Testis (tissue), 2 donors: Measurements from ENCODE around the gene CNGA3.

Source experiments
- POLR2A ChIP-seq: fragments of 450-650 bp; IDR thresholded peaks from one replicate; pipeline ENCODE4 v1.6.1; 2017; ENCODE audit warnings: antibody characterized with exemption, mild to moderate bottlenecking, moderate library complexity
- TF ChIP-seq, protein P1 (sequence below), 3 experiments: fragments of 450-650 bp in 2 of 3; fragments of 200-600 bp in 1 of 3; sonication (generic) in 1 of 3; IDR thresholded peaks; one replicate each; pipeline ENCODE4 v1.5.1; 2016 to 2019; ENCODE audit warnings: antibody characterized with exemption in 3 of 3, mild to moderate bottlenecking in 2 of 3, moderate library complexity in 1 of 3

DNA sequence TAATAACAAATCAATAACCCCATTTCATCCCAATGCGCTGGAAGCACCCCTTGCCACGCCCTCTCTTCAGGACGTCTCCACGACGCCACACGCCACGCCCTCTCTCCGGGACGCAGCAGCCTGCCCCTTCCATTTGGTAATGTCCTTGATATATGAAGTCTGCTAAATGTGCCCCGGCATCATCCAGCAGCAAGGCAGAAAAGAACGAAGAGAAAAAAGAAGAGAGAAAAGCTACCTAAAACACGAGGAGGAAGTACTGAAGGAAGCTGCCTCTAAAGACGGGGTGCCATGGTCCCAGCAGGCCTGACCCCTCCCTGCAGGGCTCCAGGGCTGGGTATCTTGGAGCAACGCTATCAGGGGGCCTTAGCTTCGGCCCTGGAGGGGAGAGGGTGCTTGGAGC is 41.8 kb downstream of the CNGA3 start:
- TF ChIP-seq POLR2A, result no peak
- TF ChIP-seq, protein P1, sequence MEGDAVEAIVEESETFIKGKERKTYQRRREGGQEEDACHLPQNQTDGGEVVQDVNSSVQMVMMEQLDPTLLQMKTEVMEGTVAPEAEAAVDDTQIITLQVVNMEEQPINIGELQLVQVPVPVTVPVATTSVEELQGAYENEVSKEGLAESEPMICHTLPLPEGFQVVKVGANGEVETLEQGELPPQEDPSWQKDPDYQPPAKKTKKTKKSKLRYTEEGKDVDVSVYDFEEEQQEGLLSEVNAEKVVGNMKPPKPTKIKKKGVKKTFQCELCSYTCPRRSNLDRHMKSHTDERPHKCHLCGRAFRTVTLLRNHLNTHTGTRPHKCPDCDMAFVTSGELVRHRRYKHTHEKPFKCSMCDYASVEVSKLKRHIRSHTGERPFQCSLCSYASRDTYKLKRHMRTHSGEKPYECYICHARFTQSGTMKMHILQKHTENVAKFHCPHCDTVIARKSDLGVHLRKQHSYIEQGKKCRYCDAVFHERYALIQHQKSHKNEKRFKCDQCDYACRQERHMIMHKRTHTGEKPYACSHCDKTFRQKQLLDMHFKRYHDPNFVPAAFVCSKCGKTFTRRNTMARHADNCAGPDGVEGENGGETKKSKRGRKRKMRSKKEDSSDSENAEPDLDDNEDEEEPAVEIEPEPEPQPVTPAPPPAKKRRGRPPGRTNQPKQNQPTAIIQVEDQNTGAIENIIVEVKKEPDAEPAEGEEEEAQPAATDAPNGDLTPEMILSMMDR (IDR thresholded peaks at IDR 0.05), result no peak
